Measurements from ENCODE around the gene AGMO. TPM values are rescaled to one million over a fixed set of nuclear protein-coding genes. Genes with fewer than 3 reads are reported as not detected.

Gene AGMO
- total RNA-seq, 1 donor from 2014 or later, result 0.36 TPM

GRCh38 chr7:15440482-15440881 lies 121.3 kb downstream of the AGMO start:
- Histone ChIP-seq H3K27ac (replicated peaks) (no peak overlapping the region), H3K9me3 (replicated peaks) (no peaks in the 10 kb centered on the region), H3K4me3 (no peak overlapping the region), H3K36me3 (no peaks in the 10 kb centered on the region), H3K27me3 (ENCODE audit: low read depth) (no peaks in the 10 kb centered on the region), H3K4me1 (no peaks in the 10 kb centered on the region)
- intact Hi-C loops (cut with micrococcal nuclease), result no loop called here
- TF ChIP-seq CTCF (IDR thresholded peaks at IDR 0.05; ENCODE audit: borderline replicate concordance), result no peak
- DNase-seq, result no peak

GRCh38 chr7:15439853-15440252 lies 122.0 kb downstream of the AGMO start:
- no peaks in the 10 kb centered on the region for H3K4me1 ChIP-seq
- intact Hi-C loops (cut with micrococcal nuclease), result no loop called here
- no peak overlapping the region for H3K27ac ChIP-seq (replicated peaks)
- TF ChIP-seq CTCF (IDR thresholded peaks at IDR 0.05; ENCODE audit: borderline replicate concordance), result no peak
- no peak for DNase-seq
- no peaks in the 10 kb centered on the region for H3K27me3 ChIP-seq (ENCODE audit: low read depth)
- H3K9me3 ChIP-seq (replicated peaks), result no peaks in the 10 kb centered on the region
- no peaks in the 10 kb centered on the region for H3K36me3 ChIP-seq
- H3K4me3 ChIP-seq, result no peak overlapping the region

- H3K9me3 ChIP-seq (replicated peaks), result no peaks in the 10 kb centered on the region
- DNase-seq, result no peak
- intact Hi-C loops (cut with micrococcal nuclease), result no loop called here
Observed at GRCh38 chr7:15433151-15433550, 128.7 kb downstream of the AGMO start.

GRCh38 chr7:15430911-15431310 lies 130.9 kb downstream of the AGMO start:
- H3K9me3 ChIP-seq (replicated peaks), result no peaks in the 10 kb centered on the region
- no peaks in the 10 kb centered on the region for H3K27me3 ChIP-seq (ENCODE audit: low read depth)
- H3K27ac ChIP-seq (replicated peaks), result no peak overlapping the region
- intact Hi-C loops (cut with micrococcal nuclease), result no loop called here
- TF ChIP-seq CTCF (IDR thresholded peaks at IDR 0.05; ENCODE audit: borderline replicate concordance), result no peak
- H3K4me3 ChIP-seq, result no peak overlapping the region
- no peaks in the 10 kb centered on the region for H3K4me1 ChIP-seq
- no peaks in the 10 kb centered on the region for H3K36me3 ChIP-seq
- no peak for DNase-seq

More at GRCh38 chr7:15433151-15433550, 128.7 kb downstream of the AGMO start:
- H3K4me1 ChIP-seq, result no peaks in the 10 kb centered on the region
- no peaks in the 10 kb centered on the region for H3K36me3 ChIP-seq
- no peak overlapping the region for H3K4me3 ChIP-seq
- TF ChIP-seq CTCF (IDR thresholded peaks at IDR 0.05; ENCODE audit: borderline replicate concordance), result no peak
- no peaks in the 10 kb centered on the region for H3K27me3 ChIP-seq (ENCODE audit: low read depth)
- H3K27ac ChIP-seq (replicated peaks), result no peak overlapping the region

GRCh38 chr7:15430191-15430590 lies 131.6 kb downstream of the AGMO start:
- intact Hi-C loops (cut with micrococcal nuclease), result no loop called here
- no peak for DNase-seq
- no peak for TF ChIP-seq CTCF (IDR thresholded peaks at IDR 0.05; ENCODE audit: borderline replicate concordance)
- H3K4me3 ChIP-seq, result no peak overlapping the region
- H3K27me3 ChIP-seq (ENCODE audit: low read depth), result no peaks in the 10 kb centered on the region
- H3K4me1 ChIP-seq, result no peaks in the 10 kb centered on the region
- no peaks in the 10 kb centered on the region for H3K36me3 ChIP-seq
- no peaks in the 10 kb centered on the region for H3K9me3 ChIP-seq (replicated peaks)
- H3K27ac ChIP-seq (replicated peaks), result no peak overlapping the region

GRCh38 chr7:15424468-15424867 lies 137.3 kb downstream of the AGMO start:
- intact Hi-C loops (cut with micrococcal nuclease), result no loop called here
- no peak for DNase-seq
- H3K4me3 ChIP-seq, result no peak overlapping the region
- no peaks in the 10 kb centered on the region for H3K36me3 ChIP-seq
- H3K4me1 ChIP-seq, result no peaks in the 10 kb centered on the region
- TF ChIP-seq CTCF (IDR thresholded peaks at IDR 0.05; ENCODE audit: borderline replicate concordance), result no peak
- H3K9me3 ChIP-seq (replicated peaks), result no peaks in the 10 kb centered on the region
- H3K27ac ChIP-seq (replicated peaks), result no peak overlapping the region
- no peaks in the 10 kb centered on the region for H3K27me3 ChIP-seq (ENCODE audit: low read depth)

Data from left ventricle myocardium inferior (tissue), 1 donor.